GM19099 (cell line): ENCODE measurements around the gene USP54.

Experiments used
- POLR2A ChIP-seq: IDR thresholded peaks from 3 replicates; pipeline ENCODE4 v1.6.1; 2011; ENCODE audit warnings: low read depth; ENCODE audit not compliant: insufficient read length; ENCODE audit errors: extremely low read depth

Gene USP54

GRCh38 chr10:73601486-73601921 is 10.4 kb upstream of the USP54 start:
- TF ChIP-seq POLR2A = no peak

GRCh38 chr10:73597346-73597745 is 6.2 kb upstream of the USP54 start:
- TF ChIP-seq POLR2A = no peak

- TF ChIP-seq POLR2A = no peak
Observed at GRCh38 chr10:73593812-73594211, 2.7 kb upstream of the USP54 start.

GRCh38 chr10:73593110-73593509 is 2.0 kb upstream of the USP54 start:
- no peak for TF ChIP-seq POLR2A

GRCh38 chr10:73591935-73592699 is 975 bp upstream of the USP54 start:
- no peak for TF ChIP-seq POLR2A

GRCh38 chr10:73589563-73590126 is 1.5 kb downstream of the USP54 start:
- no peak for TF ChIP-seq POLR2A

- no peak for TF ChIP-seq POLR2A
Observed at GRCh38 chr10:73588656-73589055, 2.5 kb downstream of the USP54 start.

GRCh38 chr10:73586583-73586984 is 4.6 kb downstream of the USP54 start:
- TF ChIP-seq POLR2A = no peak

GRCh38 chr10:73585327-73585726 is 5.8 kb downstream of the USP54 start:
- no peak for TF ChIP-seq POLR2A

- no peak for TF ChIP-seq POLR2A
Observed at GRCh38 chr10:73584737-73585136, 6.4 kb downstream of the USP54 start.

GRCh38 chr10:73581918-73582317 is 9.2 kb downstream of the USP54 start:
- no peak for TF ChIP-seq POLR2A

GRCh38 chr10:73577788-73578187 is 13.4 kb downstream of the USP54 start:
- no peak for TF ChIP-seq POLR2A

GRCh38 chr10:73576890-73577591 is 14.1 kb downstream of the USP54 start:
- TF ChIP-seq POLR2A = no peak

GRCh38 chr10:73576178-73576889 is 14.8 kb downstream of the USP54 start:
- TF ChIP-seq POLR2A = no peak

- TF ChIP-seq POLR2A = no peak
Observed at GRCh38 chr10:73561192-73561591, 29.9 kb downstream of the USP54 start.

GRCh38 chr10:73559590-73559989 is 31.6 kb downstream of the USP54 start:
- no peak for TF ChIP-seq POLR2A

GRCh38 chr10:73556855-73557254 is 34.3 kb downstream of the USP54 start:
- no peak for TF ChIP-seq POLR2A
